GM18520 (cell line): ENCODE results near the gene AOX1.
"Not testable (repeated sequence)": the region's sequence is repeated elsewhere in the genome, so short reads cannot be mapped to it uniquely, and the experiment has no call there.

ENCODE experiments used
- ATAC-seq: cut with Tn5 transposase; IDR thresholded peaks from one replicate; pipeline ENCODE4 v1.9.1; 2021; ENCODE audit not compliant: unreplicated experiment

AOX1 gene

DNA sequence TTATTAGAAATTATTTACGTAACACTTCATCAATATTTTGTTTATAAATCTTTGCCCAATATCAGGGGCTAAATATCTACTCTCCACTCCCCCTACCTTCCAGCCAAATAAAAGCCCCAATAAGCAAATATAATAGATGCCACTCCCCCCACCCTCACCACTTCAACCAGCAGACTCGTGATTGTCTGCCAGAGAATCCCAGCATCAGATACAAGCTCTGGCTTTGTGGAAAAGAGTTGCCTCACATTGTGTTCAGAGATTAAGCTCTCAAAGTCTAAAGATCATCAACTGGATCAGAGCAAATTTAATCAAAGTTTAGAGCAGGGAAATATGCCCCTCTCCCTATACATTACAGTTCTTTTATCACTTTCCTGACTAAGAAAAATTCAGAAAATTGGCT lies 39.5 kb downstream of the AOX1 start:
- no peak for ATAC-seq

DNA sequence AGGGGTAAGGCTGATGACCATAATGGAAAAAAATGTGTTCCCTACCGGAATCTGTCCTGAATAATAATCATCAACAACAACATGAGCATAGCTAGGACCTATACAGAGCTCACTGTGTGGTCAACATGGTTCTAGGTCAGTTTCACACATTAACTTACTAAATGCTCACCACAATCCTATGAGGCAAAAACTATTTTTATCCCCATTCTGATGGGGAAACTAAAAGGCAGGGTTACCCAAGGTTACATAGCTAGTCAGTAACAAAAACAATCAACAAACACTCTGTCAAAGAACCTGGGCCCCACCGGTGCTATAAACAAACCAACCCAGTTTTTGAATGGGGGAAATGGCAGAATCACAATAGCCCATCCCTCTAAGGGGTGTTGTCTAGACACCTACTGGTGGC lies 40.1 kb downstream of the AOX1 start:
- ATAC-seq, result no peak

DNA sequence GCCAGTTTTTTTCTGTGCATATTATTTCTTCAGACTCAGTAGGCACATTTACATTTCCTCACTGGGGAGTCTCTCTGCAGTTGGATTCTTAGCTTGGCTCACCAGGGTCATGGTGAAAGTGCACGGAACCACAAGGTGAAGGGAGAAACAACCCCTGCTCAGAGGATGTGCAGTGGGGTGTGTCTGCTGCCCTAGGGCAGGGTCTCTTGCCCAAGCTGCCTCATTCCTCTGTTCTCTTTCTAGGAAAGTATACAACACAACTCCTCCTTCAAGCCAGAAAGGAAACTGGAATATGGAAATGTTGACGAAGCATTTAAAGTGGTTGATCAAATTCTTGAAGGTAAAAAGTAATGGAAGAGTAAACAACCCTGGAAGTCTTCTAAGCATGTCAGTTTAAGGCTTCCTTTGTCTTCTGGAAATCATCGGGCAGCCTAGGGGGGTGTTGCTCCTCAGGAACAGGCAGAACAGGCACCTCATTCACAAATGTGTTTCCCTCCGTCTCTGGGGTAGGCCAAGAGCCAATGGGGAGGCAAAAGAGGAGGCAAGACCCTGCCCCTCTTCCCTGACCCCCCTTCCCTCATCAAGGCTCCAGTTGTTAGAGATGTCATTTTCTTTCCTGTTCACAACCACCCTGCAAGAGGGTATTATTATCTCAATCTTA lies 41.4 kb downstream of the AOX1 start:
- no peak for ATAC-seq

DNA sequence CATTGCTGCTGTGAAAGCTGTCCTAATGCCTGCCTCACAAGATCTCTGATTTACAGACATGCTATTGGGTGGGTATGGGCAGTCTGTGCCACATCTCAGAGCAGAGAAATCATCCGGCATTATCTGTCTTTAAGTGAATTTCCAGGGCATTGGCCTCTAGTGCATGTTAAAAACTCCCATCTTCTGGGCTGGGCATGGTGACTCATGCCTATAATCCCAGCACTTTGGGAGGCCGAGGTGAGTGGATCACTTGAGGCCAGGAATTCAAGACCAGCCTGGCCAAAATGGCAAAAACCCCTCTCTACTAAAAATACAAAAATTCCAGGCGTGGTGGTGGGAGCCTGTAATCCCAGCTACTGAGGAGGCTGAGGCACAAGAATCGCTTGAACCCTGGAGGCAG lies 42.6 kb downstream of the AOX1 start:
- not testable (repeated sequence) for ATAC-seq

DNA sequence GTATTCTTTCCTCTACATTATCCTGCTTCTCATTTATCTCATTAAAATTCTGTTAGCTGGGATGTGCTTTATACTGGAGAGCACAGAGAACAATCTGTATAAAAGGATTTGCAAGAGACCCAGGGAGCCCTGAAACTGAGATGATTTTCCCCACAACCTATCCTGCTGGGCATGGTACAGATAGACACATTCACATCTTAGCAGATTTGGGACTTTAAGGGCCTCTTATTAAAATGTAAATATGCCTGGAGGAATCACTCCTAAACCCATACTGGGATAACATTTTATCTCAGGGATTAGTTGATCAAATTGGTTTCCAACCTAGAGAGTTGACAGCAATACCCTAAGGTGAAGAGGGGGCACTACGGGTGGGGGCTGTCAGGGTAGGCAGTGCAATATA lies 45.5 kb downstream of the AOX1 start:
- no peak for ATAC-seq

DNA sequence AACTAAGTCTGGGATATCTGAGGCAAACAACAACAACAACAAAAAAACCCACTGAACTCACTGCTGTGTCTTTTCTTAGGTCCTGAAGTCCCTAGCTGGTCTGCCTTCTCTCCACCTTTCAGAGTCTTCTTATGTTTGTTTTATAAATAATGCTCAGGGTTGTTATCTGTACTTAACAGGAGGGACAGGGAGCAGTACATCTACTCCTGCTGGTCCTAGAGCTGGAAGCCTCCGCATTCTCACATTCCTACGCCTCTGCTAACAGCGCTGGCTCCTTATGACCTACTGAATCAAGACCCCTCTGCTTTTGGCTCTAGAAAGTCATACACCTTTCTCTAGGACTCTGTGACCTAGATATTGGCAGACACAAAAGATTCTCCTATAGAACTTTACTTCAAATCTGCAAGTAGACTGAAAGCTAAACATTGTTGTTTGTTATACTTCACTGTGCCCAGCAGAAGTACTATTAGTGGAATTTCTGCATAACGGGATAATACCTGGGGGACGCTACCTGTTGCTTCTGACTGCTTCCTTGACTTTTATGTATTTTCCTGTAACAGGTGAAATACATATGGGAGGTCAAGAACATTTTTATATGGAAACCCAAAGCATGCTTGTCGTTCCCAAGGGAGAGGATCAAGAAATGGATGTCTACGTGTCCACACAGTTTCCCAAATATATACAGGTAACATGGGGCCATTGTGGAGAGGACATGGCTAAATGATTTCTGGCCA lies 48.6 kb downstream of the AOX1 start:
- ATAC-seq, result no peak

DNA sequence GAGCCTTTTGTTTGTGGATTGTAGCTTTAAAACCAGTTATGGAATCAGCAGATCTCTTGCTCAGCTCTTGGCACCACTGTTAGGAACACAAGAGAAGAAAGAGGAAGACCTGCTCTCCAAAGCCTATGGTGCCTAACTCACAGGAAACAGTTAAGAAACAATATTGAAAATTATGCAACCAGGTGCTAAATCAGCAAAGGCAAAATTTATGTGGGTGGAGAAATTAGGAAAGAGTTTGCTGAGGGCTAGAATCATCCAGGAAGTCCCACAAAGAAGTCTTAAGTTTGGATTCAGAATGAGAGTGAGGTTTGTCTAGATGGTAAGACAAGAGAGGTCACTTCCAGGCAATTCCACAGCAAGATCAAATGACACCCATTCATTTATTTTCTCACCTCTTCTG lies 49.4 kb downstream of the AOX1 start:
- no peak for ATAC-seq

DNA sequence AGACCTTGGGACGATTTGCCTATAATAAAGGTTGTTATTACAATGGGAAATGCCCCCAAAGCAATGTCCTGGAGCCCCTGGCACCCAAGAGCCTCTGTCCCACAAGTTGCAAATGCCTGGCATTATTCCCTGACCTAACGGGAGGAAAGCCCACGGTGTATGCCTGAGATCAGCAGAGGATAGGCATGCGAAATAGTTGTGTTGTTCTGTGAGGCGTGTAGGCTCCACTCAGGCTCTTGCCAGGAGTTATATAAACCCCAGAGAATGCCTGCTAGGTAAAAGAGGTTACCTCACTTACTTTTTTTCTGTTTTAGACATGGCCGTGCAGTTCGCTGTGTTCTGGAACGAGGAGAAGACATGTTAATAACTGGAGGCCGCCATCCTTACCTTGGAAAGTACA lies 52.1 kb downstream of the AOX1 start:
- no peak for ATAC-seq

DNA sequence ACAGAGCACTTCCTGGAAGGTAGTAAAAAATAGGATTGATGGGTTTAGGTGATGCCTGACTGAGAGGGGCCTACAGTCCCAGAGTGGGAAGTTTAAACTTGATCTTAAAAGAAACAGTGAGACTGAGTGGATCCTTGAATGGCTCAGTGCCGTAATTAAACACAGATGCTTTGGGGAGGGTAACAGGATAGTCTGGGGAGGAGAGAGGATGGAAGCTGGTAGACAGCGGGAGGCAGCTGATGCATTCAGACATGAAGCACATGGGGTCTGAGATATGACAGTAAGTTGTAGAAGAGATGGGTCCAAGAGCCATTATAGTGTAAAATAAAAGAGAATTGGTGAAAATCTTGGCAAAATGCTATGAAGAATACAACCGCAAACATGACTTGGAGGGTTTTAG lies 54.4 kb downstream of the AOX1 start:
- no peak for ATAC-seq

DNA sequence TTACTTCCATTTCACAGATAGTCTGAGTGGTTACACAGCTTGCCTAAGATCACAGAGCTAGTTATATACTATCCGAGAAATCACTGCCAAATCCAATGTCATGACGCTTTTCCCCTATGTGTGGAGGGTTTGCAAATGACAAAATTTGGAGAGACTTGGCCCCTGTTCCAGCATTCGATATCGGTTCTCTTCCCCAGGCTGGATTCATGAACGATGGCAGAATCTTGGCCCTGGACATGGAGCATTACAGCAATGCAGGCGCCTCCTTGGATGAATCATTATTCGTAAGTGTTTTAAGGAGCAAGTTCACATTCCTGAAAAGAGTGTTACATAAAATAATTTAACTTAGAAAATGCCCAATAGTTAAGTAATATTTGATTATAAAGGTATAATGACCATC lies 55.1 kb downstream of the AOX1 start:
- no peak for ATAC-seq

DNA sequence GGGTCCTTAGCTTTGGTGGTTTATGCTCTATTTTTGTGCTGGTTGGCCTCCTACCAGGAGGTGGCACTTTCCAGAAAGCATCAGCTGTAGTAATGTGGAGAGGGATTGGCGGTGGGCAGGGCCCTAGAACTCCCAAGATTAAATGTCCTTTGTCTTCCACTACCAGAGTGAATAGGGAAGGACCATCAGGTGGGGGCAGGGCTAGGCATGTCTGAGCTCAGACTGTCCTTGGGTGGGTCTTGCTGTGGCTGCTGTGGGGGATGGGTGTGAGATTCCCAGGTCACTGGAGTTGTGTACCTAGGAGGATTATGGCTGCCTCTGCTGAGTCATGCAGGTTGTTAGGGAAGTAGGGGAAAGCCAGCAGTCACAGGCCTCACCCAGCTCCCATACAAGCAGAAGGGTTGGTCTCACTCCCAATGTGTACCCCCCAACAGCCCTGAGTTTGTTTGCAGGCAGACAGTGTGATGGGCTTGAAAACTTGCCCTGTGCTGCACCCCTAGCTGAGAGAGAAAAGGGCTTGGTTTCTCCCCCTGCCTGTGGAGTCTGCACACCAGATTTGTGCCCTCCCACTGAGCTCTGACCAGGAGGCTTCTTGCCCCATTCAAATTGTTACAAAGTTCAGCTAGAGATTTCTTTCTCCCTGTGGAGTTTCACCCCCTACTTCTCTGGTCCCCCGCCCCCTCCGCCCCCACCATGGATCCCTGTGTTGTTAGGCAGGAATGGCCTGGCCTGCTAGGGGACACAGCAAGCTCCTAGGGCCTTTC lies 62.9 kb downstream of the AOX1 start:
- not testable (repeated sequence) for ATAC-seq

DNA sequence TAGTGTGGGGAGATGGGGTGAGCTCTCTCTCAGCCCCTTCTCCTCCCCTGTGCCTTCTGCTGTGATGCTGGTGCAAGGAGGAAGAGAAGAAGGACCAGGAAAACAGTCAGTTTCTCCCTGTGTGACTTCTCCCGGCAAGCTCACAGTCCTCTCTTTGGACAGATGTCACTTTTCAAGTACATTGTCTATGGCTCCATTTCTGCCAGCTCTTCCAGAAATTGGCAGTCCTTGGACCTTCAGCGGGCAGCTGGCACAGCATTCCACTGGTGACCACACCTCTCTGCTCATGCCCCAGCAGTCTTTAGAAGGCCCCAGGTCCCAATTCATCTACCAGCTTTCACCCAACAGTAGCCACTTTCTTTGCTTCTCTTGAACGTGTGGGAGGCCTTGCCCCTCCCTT lies 63.9 kb downstream of the AOX1 start:
- no peak for ATAC-seq

DNA sequence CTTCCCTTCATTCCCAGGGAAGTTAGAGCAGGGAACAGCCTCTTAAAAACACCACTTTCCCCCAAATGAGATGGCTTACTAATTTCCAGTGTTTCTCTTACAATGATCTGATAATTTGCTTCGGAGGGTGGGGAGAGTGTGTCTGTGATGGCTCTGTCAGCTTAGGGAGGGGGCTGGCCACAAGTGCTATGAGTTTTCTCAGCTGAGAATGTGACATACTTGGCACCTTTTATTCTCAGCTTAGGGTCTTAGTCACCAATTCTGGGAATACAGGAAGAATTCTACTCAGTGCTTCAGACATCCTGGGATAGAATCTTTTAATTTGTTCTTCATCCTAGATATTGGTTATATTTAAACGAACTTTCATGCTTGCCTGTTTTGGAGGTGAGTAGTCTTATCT lies 64.4 kb downstream of the AOX1 start:
- no peak for ATAC-seq

DNA sequence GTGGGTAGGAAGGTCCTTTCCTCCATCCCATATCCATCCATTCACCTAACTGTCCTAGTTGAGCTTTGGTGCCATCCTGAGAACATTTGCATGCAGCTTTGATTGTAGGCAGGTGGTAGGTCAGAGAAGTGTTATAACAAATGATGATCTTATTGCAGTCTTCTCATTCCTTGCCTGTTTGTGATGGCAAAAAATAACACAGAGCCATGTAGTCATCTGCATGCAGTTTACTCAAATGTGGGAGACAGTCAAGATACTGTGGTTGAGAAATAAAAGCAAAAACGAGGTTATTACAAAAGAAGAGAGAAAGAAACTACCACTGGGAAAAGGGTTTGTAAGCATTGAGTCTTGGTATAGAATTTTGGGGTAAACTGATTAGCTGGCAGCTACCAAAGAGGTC lies 66.3 kb downstream of the AOX1 start:
- no peak for ATAC-seq

DNA sequence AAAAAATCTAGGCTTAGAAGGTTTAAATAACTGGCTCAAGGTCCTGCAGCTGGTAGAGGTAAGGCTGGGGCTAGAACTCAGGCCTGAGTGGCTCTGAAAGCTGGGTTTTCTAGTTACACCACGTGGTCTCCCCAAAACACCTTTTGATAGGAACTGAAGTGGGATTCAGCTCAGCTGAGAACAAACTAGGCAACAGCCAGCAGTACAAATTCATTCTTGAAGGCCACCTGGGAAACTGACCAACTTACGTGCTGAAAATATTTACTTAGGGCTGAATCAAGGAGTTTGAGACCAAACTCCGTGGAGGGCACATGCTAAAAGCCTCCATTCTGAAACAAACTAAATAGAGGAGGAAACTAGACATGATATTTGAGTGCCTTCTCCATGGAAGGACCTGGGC lies 67.2 kb downstream of the AOX1 start:
- ATAC-seq, result no peak

DNA sequence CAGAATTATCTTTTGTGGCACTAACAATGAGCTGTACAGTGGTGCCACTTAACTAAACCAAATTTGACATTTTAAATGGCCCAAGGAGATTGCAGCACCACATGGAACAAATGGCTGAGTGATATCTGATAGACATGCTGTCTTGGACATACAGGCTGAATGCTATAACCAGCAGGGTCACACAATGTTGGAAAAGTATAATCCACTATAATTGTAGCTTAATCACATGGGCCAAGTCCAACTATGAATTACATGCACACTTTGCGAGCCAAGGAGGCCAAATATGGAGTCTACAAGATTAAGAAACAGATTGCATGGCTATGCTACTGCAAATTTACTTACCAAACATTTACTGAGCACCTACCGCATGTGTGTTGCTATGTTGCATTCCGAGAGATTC lies 69.0 kb downstream of the AOX1 start:
- ATAC-seq, result no peak

DNA sequence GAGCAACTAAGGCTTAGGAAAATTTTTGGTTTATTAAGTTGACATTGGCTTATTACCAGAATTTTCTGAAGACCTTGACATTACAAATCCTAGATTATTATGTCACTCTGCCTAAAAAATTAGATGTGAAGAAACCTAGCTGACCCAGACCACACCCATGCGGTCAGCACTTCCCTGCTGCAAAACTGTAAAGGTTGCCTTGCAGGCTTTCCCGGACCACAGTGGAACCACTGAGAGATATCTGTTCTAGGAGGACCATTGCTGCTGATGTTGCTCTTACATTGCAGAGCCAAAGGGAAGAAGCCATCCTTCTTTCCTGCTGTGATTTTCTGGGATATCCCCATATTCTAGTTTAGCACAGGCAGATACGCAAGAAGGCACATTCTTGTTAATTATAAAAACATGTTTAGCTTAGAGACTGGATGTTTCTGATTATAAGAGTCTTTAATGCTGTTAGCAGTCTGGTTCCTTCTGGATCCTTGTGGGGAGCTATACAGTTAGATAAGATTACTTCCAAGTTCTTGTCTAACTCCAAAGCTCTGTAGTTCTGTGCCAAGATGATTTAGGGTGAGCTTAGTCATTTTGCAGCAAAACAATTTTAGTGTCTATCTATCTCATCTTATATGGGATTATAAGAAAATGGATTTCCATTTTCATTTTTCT lies 70.2 kb downstream of the AOX1 start:
- ATAC-seq, result no peak

DNA sequence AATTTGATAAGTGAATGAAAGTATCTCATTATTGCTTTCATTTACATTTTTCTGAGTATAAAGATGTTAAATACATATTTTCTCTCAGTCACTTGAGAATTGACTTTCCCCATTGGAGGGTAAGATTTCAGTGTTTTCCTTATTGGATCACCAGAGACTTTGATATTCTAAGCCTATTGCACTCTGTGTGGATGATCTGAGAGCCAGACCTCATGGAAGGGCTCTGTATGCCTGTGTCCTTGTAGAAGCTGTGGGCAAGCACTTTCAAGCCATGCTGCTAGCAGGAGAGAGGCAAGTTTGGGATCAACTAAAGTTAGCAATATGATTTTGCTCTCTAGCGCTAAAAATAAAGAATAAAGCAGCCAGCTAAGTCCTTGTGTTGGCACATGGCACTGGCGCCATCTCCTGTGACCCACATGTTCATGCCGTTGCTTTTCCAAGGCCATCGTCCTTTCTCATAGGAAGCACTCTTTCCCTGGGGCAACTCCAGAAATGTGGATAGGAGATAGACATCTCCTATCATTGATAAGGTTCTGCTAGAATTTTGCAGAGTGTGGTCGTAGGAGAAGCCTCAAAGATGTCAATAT lies 72.6 kb downstream of the AOX1 start:
- ATAC-seq, result no peak

DNA sequence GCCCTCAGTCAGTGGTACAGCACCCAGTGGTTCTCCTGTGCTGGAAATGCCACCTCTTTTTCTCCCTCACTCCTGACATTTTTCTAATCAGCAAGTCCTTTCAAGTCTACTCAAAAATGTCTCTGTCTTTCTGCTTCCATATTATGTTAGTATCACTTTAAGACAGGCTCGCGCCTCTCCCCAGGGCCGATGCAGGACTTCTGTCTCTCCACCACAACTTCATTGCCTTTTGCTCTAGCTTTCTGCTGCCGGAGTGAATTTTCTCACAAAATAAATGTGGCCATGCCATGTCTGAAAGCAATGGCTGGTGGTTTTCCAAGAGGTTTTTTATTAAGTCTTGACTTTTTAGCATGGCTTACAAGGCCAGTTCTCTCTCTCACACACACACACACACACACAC lies 73.6 kb downstream of the AOX1 start:
- ATAC-seq, result no peak

DNA sequence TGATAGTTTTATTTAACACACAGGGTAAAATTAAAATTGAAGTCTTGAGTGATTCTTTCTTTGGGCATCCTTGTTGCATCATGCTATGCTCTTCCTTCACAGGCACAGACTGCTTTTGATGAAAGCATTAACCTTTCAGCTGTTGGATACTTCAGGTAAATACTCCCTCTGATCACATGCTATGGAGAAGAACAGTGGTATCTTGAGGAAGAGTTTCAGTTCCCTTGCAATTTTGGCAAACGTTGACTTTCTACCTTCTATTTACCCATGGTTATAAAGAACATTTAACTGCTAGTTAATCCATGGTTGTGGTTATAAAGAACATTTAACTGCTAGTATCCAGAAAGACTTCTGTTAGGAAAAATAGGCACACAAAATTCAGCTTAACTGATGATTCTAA lies 75.7 kb downstream of the AOX1 start:
- ATAC-seq, result no peak

DNA sequence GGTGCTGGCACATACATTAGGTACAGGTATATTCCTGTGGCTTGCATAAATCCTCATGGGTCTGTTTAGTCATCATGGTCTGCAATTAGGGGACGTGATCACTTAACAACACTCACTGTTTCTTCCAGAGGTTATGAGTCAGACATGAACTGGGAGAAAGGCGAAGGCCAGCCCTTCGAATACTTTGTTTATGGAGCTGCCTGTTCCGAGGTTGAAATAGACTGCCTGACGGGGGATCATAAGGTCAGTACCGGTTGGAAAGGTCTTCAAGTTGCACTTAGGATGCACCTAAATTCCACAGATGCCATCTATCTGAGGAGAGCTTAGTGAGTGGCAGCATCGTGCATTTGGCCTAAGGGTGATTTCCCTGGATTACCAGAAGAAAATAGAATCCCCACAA lies 76.9 kb downstream of the AOX1 start:
- ATAC-seq, result no peak
